Middle frontal gyrus (tissue), 1 donor: ENCODE results near the gene ASIC1.
A peak's percentile ranks its signal among the peaks of the same experiment; 100 is the strongest.
"Not testable (repeated sequence)": the region's sequence is repeated elsewhere in the genome, so short reads cannot be mapped to it uniquely, and the experiment has no call there.

ENCODE experiments used
- DNase-seq: peaks from one replicate; pipeline ENCODE4 v3.0.0-alpha.2; 2015; ENCODE audit warnings: low spot score; ENCODE audit errors: extremely low spot score

ASIC1 gene

GRCh38 chr12:50057000-50057841 lies at the start of gene ASIC1:
ASIC1 (plus strand) TSS chr12:50057596; CDS start chr12:50058767, 1,171 bp downstream.
- DNase-seq: peak; percentile 24

DNA sequence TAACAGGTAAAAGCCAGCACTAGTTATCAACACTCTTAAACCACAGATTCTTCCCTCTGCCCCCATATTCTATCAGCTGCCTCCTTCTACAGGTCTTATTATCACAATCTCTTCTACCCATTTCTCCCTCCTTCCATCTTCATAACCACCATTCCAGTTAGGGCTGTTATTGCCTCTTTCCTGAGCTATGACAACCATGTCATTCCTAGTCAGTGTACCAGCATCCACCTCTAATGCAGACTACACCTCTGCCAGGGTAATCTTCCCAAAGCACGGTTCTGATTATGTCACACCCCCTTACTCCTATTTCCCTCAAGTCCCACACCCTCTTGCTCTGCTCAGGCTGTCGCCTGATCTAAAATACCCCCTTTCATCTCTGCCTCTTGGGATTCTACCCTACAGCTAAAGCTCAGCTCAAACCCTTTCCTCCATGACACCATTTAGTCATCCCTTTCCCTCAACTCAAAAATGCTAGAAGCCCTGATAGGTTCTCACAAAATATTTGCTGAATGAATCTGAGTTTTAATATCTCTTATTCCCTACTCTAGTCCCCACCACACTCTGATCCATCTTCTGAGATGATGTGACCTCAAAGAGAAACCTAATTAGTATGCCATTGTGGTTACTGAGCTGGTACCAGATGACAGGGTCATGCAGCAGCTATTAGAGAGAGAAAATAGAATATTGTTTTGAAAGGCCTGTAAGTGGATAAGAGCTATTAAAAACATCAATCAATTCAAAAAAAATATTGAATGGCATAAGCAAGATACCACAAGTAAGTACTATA lies 43.8 kb upstream of the ASIC1 start:
- no peak for DNase-seq

GRCh38 chr12:50014342-50014741 lies 43.1 kb upstream of the ASIC1 start:
- no peak for DNase-seq

DNA sequence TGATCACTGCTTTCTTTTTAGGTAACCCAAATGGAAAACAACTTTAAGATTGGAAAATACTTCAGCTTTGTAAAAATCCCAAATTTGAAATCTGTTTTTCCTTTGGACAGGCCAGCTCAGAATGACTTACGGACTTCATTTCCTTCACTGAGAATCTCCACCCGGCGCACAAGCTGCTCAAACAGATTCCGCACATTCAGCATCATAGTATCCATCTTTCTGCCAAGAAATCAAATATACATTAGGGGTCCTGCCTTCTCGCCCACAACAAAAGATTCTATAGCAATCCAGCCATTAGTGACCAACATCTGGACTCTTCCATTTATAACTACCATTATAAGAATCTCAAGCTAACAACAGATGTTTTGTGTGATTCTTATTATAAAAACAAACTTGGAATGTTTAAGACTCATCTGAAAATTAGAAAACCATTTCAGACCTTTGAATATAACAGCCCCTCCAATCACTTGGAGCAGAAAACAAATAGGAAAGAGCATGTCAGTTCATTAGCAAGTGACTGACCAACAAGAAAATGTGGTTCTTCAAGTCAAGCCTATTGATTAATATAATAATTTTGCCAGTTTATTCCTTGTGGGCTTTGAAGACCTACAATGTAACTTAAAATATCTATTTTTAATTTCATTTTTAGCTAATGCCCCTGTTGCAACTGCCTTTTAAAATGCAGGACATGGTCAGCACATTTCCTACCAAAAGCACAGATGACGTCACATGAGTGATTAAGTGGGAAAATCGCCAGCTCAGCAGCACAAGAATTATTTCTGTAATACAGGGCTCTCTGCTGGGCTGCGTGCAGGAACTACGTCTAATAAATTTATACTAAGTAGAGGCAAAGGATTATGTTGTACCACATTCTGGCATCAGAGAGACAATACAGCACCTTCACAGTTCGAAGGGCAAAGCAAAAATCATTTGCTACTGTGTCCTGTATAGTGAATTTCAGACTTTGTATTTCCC lies 40.6 kb upstream of the ASIC1 start:
- DNase-seq: peak; percentile 46

DNA sequence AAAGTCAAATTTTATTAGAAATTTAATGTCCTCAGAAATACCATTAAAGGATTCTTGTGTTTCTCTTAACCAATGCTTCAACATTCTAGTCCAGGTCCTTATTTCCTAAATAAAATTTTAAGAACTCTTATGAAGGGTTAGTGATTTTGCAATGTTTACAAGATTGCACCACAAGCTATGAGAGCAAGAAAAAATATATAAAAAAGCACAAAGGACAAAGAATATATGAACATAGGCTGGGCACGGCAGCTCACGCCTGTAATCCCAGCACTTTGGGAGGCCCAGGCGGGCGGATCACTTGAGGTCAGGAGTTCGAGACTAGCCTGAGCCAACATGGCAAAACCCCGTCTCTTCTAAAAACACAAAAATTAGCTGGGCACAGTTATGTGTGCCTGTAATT lies 39.8 kb upstream of the ASIC1 start:
- DNase-seq: no peak

GRCh38 chr12:50018154-50018553 lies 39.2 kb upstream of the ASIC1 start:
- no peak for DNase-seq

- no peak for DNase-seq
Measured at GRCh38 chr12:50018968-50019367, 38.4 kb upstream of the ASIC1 start.

GRCh38 chr12:50019524-50019923 lies 37.9 kb upstream of the ASIC1 start:
- no peak for DNase-seq

DNA sequence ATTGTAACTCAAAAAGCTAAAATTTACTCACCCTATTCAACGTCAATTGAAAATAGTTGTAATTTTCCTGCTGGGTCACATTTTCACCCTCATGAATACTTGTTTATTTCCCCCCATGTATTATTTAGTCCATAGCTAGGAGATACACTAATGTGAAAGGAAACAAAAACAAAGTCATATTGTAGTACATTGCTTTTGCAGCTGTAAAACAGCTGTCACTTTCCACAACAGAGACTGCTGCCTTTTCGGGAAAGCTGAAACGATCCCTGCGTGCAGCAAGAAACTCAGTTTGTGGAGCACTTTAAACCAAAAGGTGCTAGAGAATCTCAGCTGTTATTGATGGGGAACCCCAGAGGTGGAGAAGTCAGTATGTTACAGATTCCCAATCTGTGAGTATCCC lies 36.4 kb upstream of the ASIC1 start:
- DNase-seq: no peak

DNA sequence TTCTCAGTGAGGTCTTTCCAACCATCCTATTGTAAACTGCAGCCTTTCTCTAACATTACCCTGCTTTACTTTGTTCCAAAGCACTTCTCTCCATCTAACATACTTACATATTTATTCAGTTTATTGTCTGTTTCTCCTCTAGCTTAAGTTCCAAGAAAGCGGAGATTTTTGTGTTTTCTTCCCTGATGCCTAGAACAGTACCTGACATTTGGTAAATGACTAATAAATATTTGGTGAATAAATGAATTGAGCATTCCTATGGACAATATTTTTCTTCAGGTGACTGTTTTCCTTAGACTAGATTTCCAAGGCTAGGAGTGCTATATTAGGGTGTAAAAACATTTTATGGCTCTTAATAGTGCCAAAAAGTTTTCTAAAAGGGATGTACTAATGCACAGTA lies 34.5 kb upstream of the ASIC1 start:
- no peak for DNase-seq

DNA sequence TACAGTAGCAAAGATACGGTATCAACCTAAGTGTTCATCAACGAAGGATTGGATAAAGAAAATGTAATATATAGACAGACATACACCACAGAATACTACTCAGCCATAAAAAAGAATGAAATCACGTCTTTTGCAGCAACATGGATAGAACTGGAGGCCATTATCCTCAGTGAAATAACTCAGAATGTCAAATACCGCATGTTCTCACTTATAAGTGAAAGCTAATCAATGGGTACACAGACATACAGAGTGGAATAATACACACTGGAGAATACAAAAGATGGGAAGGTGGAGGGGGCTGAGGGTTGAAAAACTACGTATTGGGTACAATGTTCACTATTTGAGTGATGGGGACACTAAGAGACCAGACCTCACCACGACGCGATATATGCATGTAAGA lies 33.2 kb upstream of the ASIC1 start:
- no peak for DNase-seq

GRCh38 chr12:50024805-50025186 lies 32.6 kb upstream of the ASIC1 start:
- no peak for DNase-seq

GRCh38 chr12:50025187-50026059 lies 32.0 kb upstream of the ASIC1 start, which contains the start of gene RACGAP1:
RACGAP1 (minus strand) TSS chr12:50025494; CDS start chr12:50016715, 8,779 bp downstream.
- peak; percentile 95 for DNase-seq

GRCh38 chr12:50026691-50027090 lies 30.7 kb upstream of the ASIC1 start:
- DNase-seq: no peak

DNA sequence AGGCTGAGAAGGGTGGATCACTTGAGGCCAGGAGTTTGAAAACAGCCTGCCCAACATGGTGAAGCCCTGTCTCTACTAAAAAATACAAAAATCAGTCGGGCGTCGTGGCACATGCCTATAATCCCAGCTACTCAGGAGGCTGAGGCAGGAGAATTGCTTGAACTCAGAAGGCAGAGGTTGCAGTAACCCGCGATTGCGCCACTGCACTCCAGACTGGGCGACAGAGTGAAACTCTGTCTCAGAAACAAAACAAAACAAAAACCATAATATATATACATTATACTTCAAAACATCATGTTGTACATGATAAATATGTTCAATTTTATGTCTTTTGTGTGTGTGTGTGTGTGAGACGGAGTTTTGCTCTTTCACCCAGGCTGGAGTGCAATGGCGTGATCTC lies 26.9 kb upstream of the ASIC1 start:
- not testable (repeated sequence) for DNase-seq

GRCh38 chr12:50032515-50032853 lies 24.9 kb upstream of the ASIC1 start:
- no peak for DNase-seq

DNA sequence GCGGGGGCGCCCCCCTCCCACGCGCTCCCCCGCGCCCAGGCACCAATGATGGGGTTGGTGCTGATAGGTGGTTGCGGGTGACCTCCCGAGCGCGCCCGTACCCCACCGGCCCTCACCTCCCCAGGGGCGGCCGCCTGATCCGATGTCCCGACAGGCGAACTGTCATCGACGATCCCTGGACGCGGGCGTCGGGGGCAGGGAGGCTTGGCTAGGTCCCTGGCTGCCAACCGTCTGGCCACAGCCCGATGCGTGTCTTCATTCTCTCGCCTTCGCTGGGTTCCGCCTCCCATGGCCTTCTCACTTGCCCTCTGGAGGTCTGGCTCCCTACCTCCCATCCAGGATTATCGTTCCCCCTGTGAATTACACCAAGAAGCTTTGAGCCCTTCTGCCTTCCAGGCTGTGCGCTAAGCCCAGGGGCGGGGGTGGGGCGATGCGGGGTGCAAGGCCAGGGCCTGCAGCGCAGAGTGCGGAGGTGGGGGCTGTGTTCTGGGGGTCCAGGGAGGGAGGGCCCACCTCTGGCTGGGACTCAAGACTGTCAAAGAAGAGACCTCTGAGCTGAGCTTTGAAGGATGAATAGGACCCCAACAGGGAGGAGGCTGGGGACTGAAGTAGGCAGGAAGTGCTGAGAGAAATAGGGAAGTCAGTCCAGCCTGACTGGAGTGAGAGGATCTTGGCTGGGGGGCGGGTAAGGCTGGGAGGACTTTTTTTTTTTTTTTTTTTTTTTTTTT lies 24.4 kb upstream of the ASIC1 start:
- DNase-seq: no peak

DNA sequence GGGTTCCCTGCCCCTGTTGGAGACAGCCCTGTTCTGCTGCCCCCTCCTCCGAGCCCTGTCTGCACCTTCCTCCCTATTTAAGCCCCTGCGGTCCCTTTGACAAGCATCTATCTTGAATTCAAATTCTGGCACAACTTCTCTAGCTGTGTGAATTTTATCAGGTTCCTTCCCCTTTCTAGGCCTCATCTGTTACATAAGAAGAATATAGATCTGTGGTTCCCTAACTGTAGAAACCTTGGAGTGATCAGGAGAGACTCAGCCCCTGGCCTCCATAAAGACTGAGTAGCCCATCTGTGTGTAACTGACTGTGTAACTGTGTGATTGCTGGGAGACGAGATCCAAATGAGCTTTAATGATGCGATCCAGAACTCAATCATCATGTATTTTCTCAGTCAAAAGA lies 19.1 kb upstream of the ASIC1 start:
- no peak for DNase-seq

DNA sequence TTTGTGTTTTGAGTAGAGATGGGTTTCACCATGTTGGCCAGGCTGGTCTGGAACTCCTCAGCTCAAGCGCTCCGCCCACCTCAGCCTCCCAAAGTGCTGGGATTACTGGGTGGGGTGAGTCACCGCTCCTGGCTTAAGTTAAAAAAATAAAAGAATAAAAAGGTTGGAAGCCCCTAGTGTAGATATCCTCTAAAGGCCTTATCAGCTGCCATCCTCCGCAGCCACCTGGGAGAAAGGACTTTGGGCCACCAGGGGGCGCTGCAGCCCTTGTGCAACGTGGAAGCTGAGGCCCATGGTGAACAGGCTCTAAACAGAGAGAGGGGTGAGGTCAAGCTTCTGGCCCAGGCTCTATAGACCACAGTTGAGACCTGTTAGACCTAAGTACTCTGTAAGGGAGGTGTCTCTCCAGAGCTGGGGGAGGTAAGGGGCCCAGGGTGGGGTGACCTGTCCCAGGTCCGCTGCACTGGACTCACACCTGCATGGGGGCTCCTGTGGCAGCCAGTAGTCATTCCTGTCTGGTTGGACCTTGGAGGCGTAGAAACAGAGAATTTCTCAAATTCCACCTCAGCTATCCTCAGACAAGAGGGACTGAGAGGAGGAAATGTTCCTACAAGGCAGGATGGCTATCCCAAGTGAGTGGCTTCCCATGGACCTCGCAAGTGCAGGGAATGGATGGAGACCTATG lies 18.1 kb upstream of the ASIC1 start:
- peak; percentile 34 for DNase-seq
